HG03097 (cell line): ENCODE measurements around the gene FAM174A.
"Not testable (repeated sequence)": the region's sequence is repeated elsewhere in the genome, so short reads cannot be mapped to it uniquely, and the experiment has no call there.

Experiments
- ATAC-seq: cut with Tn5 transposase; IDR thresholded peaks from one replicate; pipeline ENCODE4 v1.9.1; 2021; ENCODE audit not compliant: unreplicated experiment, low FRiP score

Gene FAM174A

GRCh38 chr5:100574716-100575115 lies 39.5 kb downstream of the FAM174A start:
- no peak for ATAC-seq

GRCh38 chr5:100575815-100576214 lies 40.6 kb downstream of the FAM174A start:
- ATAC-seq, result no peak

GRCh38 chr5:100576217-100576751 lies 41.1 kb downstream of the FAM174A start:
- no peak for ATAC-seq

DNA sequence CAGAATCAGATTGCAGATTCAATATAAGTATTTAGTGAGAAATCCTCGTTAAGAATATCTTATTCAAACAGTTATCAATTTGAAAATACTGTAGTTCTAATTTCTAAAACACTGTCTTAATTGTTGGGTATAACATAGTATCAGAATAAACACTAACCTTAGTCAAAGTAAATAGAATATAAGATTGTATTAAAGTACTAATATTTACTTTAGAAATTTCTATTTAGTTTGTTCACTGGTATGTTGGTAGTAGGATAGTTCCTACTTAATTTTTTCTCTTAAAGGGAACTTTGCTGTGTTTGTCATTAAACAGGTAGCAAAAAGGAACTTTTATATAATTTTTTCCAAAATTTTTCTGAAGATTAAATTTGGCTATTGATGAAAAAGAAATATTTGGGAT lies 42.3 kb downstream of the FAM174A start:
- no peak for ATAC-seq

- ATAC-seq, result peak; percentile 97
Measured at GRCh38 chr5:100584069-100584468, 48.9 kb downstream of the FAM174A start.

- no peak for ATAC-seq
Measured at GRCh38 chr5:100584889-100585288, 49.7 kb downstream of the FAM174A start.

DNA sequence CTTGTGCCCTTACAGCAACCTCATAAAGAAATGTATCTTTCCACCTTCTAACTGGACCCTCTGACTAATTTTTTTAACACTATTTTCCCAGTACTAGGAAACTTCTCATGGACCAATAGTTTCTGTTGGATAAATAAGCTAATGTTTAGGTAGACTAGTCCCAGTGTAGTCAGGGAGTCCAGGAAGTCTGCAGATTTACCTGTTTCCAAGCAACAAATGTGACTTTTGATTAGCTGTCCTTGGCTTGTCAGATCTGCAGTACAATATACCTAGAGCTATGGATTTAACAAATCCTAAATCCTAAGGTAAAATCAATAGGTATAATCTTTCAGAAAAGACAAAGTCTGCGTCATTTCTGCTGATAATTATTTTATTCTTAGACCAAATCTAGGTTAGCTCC lies 55.7 kb downstream of the FAM174A start:
- ATAC-seq, result no peak

DNA sequence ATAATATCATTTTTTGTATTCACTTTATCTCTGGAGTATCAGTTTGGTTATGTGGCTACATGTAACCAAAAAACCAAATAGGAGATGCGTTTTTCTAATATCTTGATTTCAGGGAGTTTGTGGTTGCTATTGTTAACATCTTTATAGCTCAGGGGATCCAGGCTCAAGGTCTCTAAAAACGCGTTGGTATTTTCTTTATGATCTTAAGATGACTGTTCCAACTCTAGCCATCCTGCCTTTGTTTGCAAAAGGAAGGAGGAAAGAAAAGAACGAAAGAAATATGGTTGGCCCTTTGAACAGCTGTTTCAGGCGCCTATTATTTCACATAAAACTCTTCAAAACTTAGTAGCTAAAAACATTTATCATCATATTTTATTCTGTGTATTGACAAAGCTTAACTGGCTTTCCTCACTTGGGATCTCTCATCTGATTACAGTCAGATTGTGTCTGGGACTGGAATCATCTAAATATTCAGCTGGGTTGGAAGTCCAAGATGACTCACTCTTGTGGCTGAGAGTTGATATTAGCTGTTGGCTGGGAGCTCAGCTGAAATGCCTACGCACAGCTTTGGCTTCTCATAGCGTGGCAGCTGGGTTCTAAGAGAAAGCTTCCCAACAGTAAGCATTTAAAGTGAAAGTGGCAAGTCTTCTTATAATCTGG lies 60.1 kb downstream of the FAM174A start:
- ATAC-seq, result no peak

DNA sequence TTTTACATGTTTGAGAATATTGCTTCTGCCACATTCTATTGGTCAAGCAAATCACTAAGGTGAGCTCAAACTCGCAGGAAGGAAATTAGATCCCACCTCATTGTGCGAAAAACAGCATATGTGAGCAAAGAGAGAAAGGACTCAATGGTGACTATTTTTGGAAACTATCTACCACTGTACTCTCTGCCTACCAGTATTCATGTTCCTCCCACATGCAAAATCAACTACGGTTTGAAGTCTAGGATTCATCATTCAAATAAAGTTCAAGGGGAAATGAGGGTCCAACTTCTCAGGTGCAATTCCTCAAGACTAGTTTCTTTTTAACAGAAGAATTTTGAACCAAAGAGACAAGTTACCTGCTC lies 60.6 kb downstream of the FAM174A start:
- ATAC-seq, result no peak

- no peak for ATAC-seq
Measured at GRCh38 chr5:100598446-100598845, 63.3 kb downstream of the FAM174A start.

DNA sequence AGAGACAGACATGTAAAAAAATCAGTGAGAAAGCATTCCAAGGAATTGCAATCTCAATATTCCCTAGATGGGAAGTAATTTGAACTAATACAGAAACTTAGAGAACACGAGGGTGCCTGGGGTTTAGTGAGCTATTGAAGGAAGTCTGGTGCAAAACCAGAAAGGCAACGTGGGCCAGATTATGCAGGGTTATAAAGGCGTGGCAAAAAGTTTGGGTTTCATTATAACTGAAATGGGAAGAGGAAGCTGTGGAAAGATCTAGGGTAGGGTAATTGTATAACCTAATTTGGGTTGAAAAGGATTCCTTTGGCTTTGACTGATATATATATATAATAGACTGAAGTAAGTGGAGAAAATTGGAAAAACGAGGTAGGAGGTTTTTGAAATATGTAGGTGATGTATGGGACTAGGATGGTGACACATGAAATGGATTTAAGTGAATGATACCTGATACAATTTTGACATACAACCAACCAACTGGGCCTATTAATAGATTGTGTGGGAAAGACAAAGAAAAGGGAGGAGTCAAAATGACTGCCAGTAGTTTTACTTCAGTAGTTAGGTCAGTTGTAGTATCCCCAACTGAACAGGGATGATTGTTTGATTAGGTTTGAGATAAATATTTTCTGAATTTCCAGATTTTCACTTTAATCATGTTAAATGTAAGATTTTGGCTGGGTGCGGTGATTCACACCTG lies 65.3 kb downstream of the FAM174A start:
- no peak for ATAC-seq

DNA sequence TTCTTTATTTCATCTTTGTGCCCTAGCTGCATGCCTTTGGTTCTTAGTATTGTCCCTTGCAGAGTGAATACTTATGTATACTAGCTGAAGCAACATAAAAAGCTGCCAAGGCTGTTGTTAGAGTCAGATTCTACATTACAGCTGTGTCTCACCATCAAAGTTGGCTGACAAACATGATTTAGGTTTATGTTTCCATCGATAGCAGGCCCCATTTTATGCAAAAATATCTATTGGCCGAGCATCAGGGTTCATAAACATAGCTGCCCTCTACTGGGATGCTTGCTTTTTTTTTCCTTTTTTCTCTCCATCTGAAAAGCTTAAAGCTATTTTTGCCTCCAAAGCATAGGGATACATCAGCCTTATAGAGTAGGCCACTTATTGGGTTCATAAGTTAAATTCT lies 68.0 kb downstream of the FAM174A start:
- no peak for ATAC-seq

GRCh38 chr5:100604021-100604420 lies 68.8 kb downstream of the FAM174A start:
- ATAC-seq, result not testable (repeated sequence)

- no peak for ATAC-seq
Measured at GRCh38 chr5:100609594-100609993, 74.4 kb downstream of the FAM174A start.

- no peak for ATAC-seq
Measured at GRCh38 chr5:100614308-100614707, 79.1 kb downstream of the FAM174A start.

- ATAC-seq, result no peak
Measured at GRCh38 chr5:100615362-100615761, 80.2 kb downstream of the FAM174A start.

DNA sequence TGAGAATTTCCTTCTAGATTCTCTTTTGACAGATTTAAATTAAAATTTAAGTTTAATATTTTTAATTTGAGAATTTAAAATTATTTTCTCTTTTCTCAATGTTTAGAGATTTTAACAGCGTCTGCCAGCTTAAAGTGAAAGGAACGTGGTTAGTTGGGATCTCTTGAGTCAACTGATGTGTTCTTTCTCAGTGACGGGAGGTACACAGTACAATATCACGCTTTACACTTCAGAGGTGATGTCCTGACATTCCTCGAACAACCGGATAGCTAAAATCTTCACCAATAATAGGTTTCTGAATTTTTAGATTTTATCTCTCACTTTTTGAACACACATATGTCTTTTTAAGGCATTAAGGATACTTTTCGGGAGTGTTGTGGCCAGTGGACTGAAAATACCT lies 81.1 kb downstream of the FAM174A start:
- no peak for ATAC-seq

- ATAC-seq, result no peak
Measured at GRCh38 chr5:100616981-100617380, 81.8 kb downstream of the FAM174A start.

GRCh38 chr5:100623719-100624118 lies 88.5 kb downstream of the FAM174A start:
- peak; percentile 80 for ATAC-seq

- no peak for ATAC-seq
Measured at GRCh38 chr5:100634937-100635534, 99.9 kb downstream of the FAM174A start.
